Upper lobe of left lung (tissue), 4 donors: ENCODE measurements around the gene POLDIP3.

ENCODE experiments used
- POLR2A ChIP-seq, 4 donors: fragments of 450-650 bp; IDR thresholded peaks; one replicate each; pipeline ENCODE4 v1.5.1; 2016 to 2017; ENCODE audit warnings: antibody characterized with exemption in 4 of 4, mild to moderate bottlenecking in 2 of 4
- POLR2AphosphoS5 ChIP-seq, 2 donors: sonication (generic); formaldehyde crosslinking; IDR thresholded peaks; one replicate each; pipeline ENCODE4 v1.5.1; 2017; ENCODE audit warnings: antibody characterized with exemption in 2 of 2
- TF ChIP-seq, protein P1 (sequence below), 6 experiments: fragments of 450-650 bp in 4 of 6; fragments of 200-600 bp in 2 of 6; sonication (generic) in 2 of 6; IDR thresholded peaks; one replicate each; pipeline ENCODE4 v1.5.1; 2016 to 2019; ENCODE audit warnings: antibody characterized with exemption in 6 of 6

DNA sequence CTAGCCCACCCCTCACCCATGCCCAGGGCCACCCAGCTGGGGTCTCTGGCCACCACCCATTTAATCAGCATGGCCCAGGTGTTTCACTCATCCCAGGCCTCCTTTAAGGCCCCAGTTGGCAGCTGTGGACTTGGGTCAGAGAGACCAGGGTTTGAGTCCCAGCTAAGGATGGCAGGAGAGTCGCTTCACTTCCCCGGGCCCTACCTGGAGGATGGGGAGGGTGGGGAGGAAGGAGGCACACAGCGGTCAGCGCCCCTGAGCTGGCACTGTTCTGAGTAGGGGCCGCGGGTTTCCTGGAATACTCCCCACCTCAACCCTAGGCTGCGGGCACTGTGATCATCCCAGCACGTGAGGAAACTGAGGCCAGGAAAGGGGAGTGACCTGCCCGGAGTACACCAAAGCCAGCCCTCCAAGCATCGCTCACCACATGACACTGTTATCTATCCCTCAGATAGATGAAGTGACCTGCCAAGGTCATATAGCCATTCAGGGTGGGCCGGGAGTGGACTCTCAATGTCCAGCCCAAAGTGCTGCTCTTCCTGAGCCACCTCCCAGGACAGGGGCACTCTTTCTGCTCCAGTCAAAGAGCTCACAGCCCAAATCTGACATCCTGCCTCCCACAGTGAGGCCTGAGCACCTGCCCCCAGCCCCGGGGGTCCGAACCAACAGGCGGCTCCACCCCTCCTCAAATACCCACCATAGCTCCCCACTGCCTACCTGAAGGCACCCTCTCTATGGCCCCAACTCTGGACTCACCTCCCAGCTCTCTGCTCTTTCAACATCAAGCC lies 29.1 kb upstream of the POLDIP3 start:
- TF ChIP-seq POLR2AphosphoS5 (IDR thresholded peaks at IDR 0.05) = no peak
- TF ChIP-seq, protein P1, sequence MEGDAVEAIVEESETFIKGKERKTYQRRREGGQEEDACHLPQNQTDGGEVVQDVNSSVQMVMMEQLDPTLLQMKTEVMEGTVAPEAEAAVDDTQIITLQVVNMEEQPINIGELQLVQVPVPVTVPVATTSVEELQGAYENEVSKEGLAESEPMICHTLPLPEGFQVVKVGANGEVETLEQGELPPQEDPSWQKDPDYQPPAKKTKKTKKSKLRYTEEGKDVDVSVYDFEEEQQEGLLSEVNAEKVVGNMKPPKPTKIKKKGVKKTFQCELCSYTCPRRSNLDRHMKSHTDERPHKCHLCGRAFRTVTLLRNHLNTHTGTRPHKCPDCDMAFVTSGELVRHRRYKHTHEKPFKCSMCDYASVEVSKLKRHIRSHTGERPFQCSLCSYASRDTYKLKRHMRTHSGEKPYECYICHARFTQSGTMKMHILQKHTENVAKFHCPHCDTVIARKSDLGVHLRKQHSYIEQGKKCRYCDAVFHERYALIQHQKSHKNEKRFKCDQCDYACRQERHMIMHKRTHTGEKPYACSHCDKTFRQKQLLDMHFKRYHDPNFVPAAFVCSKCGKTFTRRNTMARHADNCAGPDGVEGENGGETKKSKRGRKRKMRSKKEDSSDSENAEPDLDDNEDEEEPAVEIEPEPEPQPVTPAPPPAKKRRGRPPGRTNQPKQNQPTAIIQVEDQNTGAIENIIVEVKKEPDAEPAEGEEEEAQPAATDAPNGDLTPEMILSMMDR (IDR thresholded peaks at IDR 0.05) = no peak
- TF ChIP-seq POLR2A (IDR thresholded peaks at IDR 0.05) = no peak
